Choroid plexus epithelial cell (primary cell): Measurements from ENCODE around the gene TANC1.

Experiments used
- DNase-seq: peaks from one replicate; pipeline ENCODE4 v3.0.0-alpha.2; 2010; ENCODE audit warnings: low read depth
- H3K4me3 ChIP-seq: 2 replicates; pipeline ENCODE4 v1.5.1; 2011; ENCODE audit warnings: low read depth, mild to moderate bottlenecking, control low read depth, low read length, moderate library complexity
- CTCF ChIP-seq: conservative IDR thresholded peaks from 2 replicates; pipeline ENCODE4 v1.5.1; 2011; ENCODE audit warnings: low read depth, mild to moderate bottlenecking, control low read depth, inconsistent platforms, low read length, moderate library complexity

Gene TANC1

GRCh38 chr2:159065313-159065712 is 96.9 kb downstream of the TANC1 start:
- no peak overlapping the region for H3K4me3 ChIP-seq
- no peak for TF ChIP-seq CTCF
- peak; percentile 58 for DNase-seq

DNA sequence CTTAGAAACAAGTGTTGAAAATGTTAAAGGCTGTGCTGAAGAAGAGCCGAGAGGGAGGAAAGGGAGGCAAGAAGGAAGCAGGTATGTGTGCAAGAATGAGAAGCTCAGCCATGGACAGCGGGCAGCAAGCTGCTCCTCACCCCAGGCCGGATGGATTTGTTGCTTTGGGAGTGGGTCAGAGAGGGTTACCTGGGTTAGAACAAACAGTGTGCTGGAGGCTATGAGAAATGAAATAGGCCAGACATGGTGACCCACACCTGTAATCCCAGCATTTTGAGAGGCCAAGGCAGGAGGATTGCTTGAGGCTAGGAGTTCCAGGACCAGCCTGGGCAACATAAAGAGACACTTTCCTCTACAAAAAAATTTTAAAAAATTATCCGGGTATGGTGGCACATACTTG is 97.5 kb downstream of the TANC1 start:
- TF ChIP-seq CTCF: no peak

GRCh38 chr2:159066541-159067156 is 98.2 kb downstream of the TANC1 start:
- no peak for DNase-seq
- no peak overlapping the region for H3K4me3 ChIP-seq
- no peak for TF ChIP-seq CTCF

More for the DNA sequence above, 97.5 kb downstream of the TANC1 start:
- no peak overlapping the region for H3K4me3 ChIP-seq
- peak; percentile 27 for DNase-seq

GRCh38 chr2:159067971-159068370 is 99.5 kb downstream of the TANC1 start:
- no peak for DNase-seq
- TF ChIP-seq CTCF: no peak
- H3K4me3 ChIP-seq: no peak overlapping the region

DNA sequence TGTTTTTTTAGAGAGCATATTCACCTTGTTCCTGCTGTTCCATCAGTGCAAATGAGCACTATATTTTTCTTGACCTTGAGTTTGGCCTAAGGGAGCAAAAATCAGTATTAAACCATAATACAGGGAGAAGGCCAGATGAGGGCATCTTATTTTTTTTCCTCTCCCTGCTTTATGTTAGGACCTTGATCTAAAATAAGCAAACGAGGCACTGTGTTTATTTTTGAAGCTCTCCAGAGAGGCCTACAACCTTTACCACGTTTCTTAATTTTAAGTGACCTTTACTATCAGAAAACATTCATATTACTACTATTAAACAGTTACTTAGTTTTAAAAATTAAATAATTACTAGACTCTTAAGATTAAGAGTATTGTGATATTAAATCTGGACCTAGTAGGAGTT is 100.8 kb downstream of the TANC1 start:
- no peak for DNase-seq
- no peak for TF ChIP-seq CTCF
- no peak overlapping the region for H3K4me3 ChIP-seq

DNA sequence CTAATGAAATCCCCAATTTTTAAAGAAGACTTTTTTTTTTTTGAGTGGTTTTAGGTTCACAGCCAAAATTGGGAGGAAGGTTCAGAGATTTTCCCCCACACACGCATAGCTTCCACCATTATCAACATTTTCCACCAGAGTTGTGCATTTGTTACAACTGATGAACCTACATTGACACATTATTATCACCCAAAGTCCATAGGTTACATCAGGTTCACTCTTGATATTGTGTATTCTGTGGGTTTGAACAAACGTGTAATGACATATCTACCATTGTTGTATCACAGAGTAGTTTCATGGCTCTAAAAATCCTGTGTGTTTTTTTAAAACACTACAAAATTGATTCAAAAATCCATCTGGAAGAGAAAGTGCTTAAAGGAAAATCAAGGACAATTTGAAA is 101.8 kb downstream of the TANC1 start:
- TF ChIP-seq CTCF: no peak

GRCh38 chr2:159071190-159071915 is 102.9 kb downstream of the TANC1 start:
- no peak for DNase-seq
- H3K4me3 ChIP-seq: no peak overlapping the region
- TF ChIP-seq CTCF: no peak

More for the DNA sequence above, 101.8 kb downstream of the TANC1 start:
- H3K4me3 ChIP-seq: no peak overlapping the region
- no peak for DNase-seq
